ENCODE measurements around the gene AFF1. TPM values are rescaled to one million over a fixed set of nuclear protein-coding genes. Genes with fewer than 3 reads are reported as not detected.

Gene AFF1
- total RNA-seq, 2 experiments from 2014 or later, result 46.6 to 50.6 TPM

- DNase-seq, result no peak
- Mint-ChIP-seq H3K4me1 (ENCODE audit: low read depth) (peaks cover 25% of the 10 kb centered on the region), H3K4me3 (no peak overlapping the region), H3K27ac (no peak overlapping the region), H3K9me3 (no peaks in the 10 kb centered on the region), H3K36me3 (ENCODE audit: low read depth) (no peaks in the 10 kb centered on the region), H3K27me3 (ENCODE audit: low read depth) (no peaks in the 10 kb centered on the region)
- intact Hi-C loops (cut with micrococcal nuclease), result no loop called here
- CTCF ChIA-PET, result interaction anchor here (1.1 to 1.4 kb wide), 3 partner anchors 10 to 240 kb away, joined by 3 to 11 read pairs (median 4); no protein-coding TSS in a partner anchor
Observed at GRCh38 chr4:86909546-86910295, 25.1 kb upstream of the AFF1 start.

GRCh38 chr4:86910369-86910768 is 24.4 kb upstream of the AFF1 start:
- no peak overlapping the region for H3K4me3 Mint-ChIP-seq
- intact Hi-C loops (cut with micrococcal nuclease), result no loop called here

GRCh38 chr4:86910820-86911684 is 23.8 kb upstream of the AFF1 start:
- Mint-ChIP-seq H3K4me3 (no peak overlapping the region), H3K27me3 (ENCODE audit: low read depth) (no peaks in the 10 kb centered on the region), H3K4me1 (ENCODE audit: low read depth) (peaks cover 25% of the 10 kb centered on the region), H3K36me3 (ENCODE audit: low read depth) (no peaks in the 10 kb centered on the region), H3K27ac (no peak overlapping the region), H3K9me3 (no peaks in the 10 kb centered on the region)
- CTCF ChIA-PET, result interaction anchor here (1.2 to 1.4 kb wide), 2 partner anchors 10 to 11 kb away, joined by 3 read pairs; no protein-coding TSS in a partner anchor
- no peak for DNase-seq
- intact Hi-C loops (cut with micrococcal nuclease), result no loop called here

More at GRCh38 chr4:86910369-86910768, 24.4 kb upstream of the AFF1 start:
- Mint-ChIP-seq H3K27ac (no peak overlapping the region), H3K27me3 (ENCODE audit: low read depth) (no peaks in the 10 kb centered on the region), H3K36me3 (ENCODE audit: low read depth) (no peaks in the 10 kb centered on the region), H3K4me1 (ENCODE audit: low read depth) (peaks cover 25% of the 10 kb centered on the region), H3K9me3 (no peaks in the 10 kb centered on the region)
- CTCF ChIA-PET, result no interaction called here
- no peak for DNase-seq

- no peak overlapping the region for H3K4me3 Mint-ChIP-seq
- H3K27me3 Mint-ChIP-seq (ENCODE audit: low read depth), result no peaks in the 10 kb centered on the region
- no peak for DNase-seq
- CTCF ChIA-PET, result interaction anchor here (0.6 to 0.7 kb wide), 2 partner anchors 107 to 420 kb away, joined by 3 to 4 read pairs; no protein-coding TSS in a partner anchor
- no peaks in the 10 kb centered on the region for H3K36me3 Mint-ChIP-seq (ENCODE audit: low read depth)
- H3K27ac Mint-ChIP-seq, result no peak overlapping the region
- H3K9me3 Mint-ChIP-seq, result no peaks in the 10 kb centered on the region
- peaks cover 1% of the 10 kb centered on the region for H3K4me1 Mint-ChIP-seq (ENCODE audit: low read depth)
- intact Hi-C loops (cut with micrococcal nuclease), result no loop called here
Observed at GRCh38 chr4:86916392-86916791, 18.4 kb upstream of the AFF1 start.

GRCh38 chr4:86917212-86918039 is 17.4 kb upstream of the AFF1 start:
- Mint-ChIP-seq H3K4me3 (no peak overlapping the region), H3K27ac (no peak overlapping the region), H3K9me3 (no peaks in the 10 kb centered on the region), H3K4me1 (ENCODE audit: low read depth) (no peaks in the 10 kb centered on the region), H3K36me3 (ENCODE audit: low read depth) (no peaks in the 10 kb centered on the region), H3K27me3 (ENCODE audit: low read depth) (no peaks in the 10 kb centered on the region)
- intact Hi-C loops (cut with micrococcal nuclease), result no loop called here
- CTCF ChIA-PET, result interaction anchor here (0.6 to 0.7 kb wide), 2 partner anchors 106 to 421 kb away, joined by 3 to 4 read pairs; no protein-coding TSS in a partner anchor
- no peak for DNase-seq

GRCh38 chr4:86918539-86919072 is 16.2 kb upstream of the AFF1 start:
- Mint-ChIP-seq H3K4me3 (no peak overlapping the region), H3K4me1 (ENCODE audit: low read depth) (no peaks in the 10 kb centered on the region), H3K27ac (no peak overlapping the region), H3K9me3 (no peaks in the 10 kb centered on the region), H3K27me3 (ENCODE audit: low read depth) (no peaks in the 10 kb centered on the region), H3K36me3 (ENCODE audit: low read depth) (no peaks in the 10 kb centered on the region)
- CTCF ChIA-PET, result interaction anchor here (0.6 to 4.5 kb wide), 3 partner anchors 76 to 351 kb away, joined by 3 to 29 read pairs (median 5); no protein-coding TSS in a partner anchor
- intact Hi-C loops (cut with micrococcal nuclease), result no loop called here
- no peak for DNase-seq

- no peaks in the 10 kb centered on the region for H3K27me3 Mint-ChIP-seq (ENCODE audit: low read depth)
- H3K36me3 Mint-ChIP-seq (ENCODE audit: low read depth), result no peaks in the 10 kb centered on the region
- DNase-seq, result no peak
Observed at GRCh38 chr4:86919561-86920223, 15.1 kb upstream of the AFF1 start.

GRCh38 chr4:86921608-86922252 is 13.1 kb upstream of the AFF1 start:
- no peaks in the 10 kb centered on the region for H3K9me3 Mint-ChIP-seq
- H3K36me3 Mint-ChIP-seq (ENCODE audit: low read depth), result no peaks in the 10 kb centered on the region
- H3K4me1 Mint-ChIP-seq (ENCODE audit: low read depth), result no peaks in the 10 kb centered on the region
- DNase-seq, result no peak
- no peak overlapping the region for H3K4me3 Mint-ChIP-seq
- H3K27ac Mint-ChIP-seq, result no peak overlapping the region
- CTCF ChIA-PET, result interaction anchor here (0.7 to 6.6 kb wide), 36 partner anchors 10 to 423 kb away, joined by 3 to 160 read pairs (median 4); partner anchors contain the start of genes AFF1 and C4orf36
- no peaks in the 10 kb centered on the region for H3K27me3 Mint-ChIP-seq (ENCODE audit: low read depth)
- intact Hi-C loops (cut with micrococcal nuclease), result loop anchor here (1.0 to 5.0 kb wide), 6 partner anchors 85 to 546 kb away; partner anchors contain the start of gene KLHL8

More at GRCh38 chr4:86919561-86920223, 15.1 kb upstream of the AFF1 start:
- H3K4me3 Mint-ChIP-seq, result no peak overlapping the region
- CTCF ChIA-PET, result interaction anchor here (0.5 to 6.6 kb wide), 9 partner anchors 11 to 556 kb away, joined by 3 to 160 read pairs (median 4); no protein-coding TSS in a partner anchor
- no peaks in the 10 kb centered on the region for H3K4me1 Mint-ChIP-seq (ENCODE audit: low read depth)
- H3K9me3 Mint-ChIP-seq, result no peaks in the 10 kb centered on the region
- no peak overlapping the region for H3K27ac Mint-ChIP-seq
- intact Hi-C loops (cut with micrococcal nuclease), result loop anchor here (5.0 kb wide), 1 partner anchor 548 kb away; no protein-coding TSS in a partner anchor

GRCh38 chr4:86924811-86925210 is 10.0 kb upstream of the AFF1 start:
- intact Hi-C loops (cut with micrococcal nuclease), result loop anchor here (5.0 kb wide), 1 partner anchor 542 kb away; no protein-coding TSS in a partner anchor
- Mint-ChIP-seq H3K27ac (no peak overlapping the region), H3K36me3 (ENCODE audit: low read depth) (no peaks in the 10 kb centered on the region), H3K27me3 (ENCODE audit: low read depth) (no peaks in the 10 kb centered on the region), H3K4me3 (no peak overlapping the region), H3K9me3 (no peaks in the 10 kb centered on the region), H3K4me1 (ENCODE audit: low read depth) (peaks cover 21% of the 10 kb centered on the region)
- no peak for DNase-seq
- CTCF ChIA-PET, result interaction anchor here (6.6 kb wide), 1 partner anchor 166 kb away, joined by 160 read pairs; no protein-coding TSS in a partner anchor

- Mint-ChIP-seq H3K4me1 (ENCODE audit: low read depth) (peaks cover 21% of the 10 kb centered on the region), H3K36me3 (ENCODE audit: low read depth) (peaks cover 2% of the 10 kb centered on the region), H3K27me3 (ENCODE audit: low read depth) (no peaks in the 10 kb centered on the region), H3K9me3 (no peaks in the 10 kb centered on the region), H3K27ac (no peak overlapping the region), H3K4me3 (no peak overlapping the region)
- no peak for DNase-seq
- CTCF ChIA-PET, result interaction anchor here (1.2 to 1.7 kb wide), 4 partner anchors 9 to 177 kb away, joined by 3 to 8 read pairs (median 4); no protein-coding TSS in a partner anchor
- intact Hi-C loops (cut with micrococcal nuclease), result no loop called here
Observed at GRCh38 chr4:86926435-86927086, 8.2 kb upstream of the AFF1 start.

Measured in activated naive CD4-positive, alpha-beta T cell treated with anti-CD3 and anti-CD28 coated beads for 36 hours (primary cell).